Mesendoderm (in vitro differentiated cells): Measurements from ENCODE around the gene MT1A.

Source experiments
- DNase-seq: peaks from one replicate; pipeline ENCODE4 v3.0.0; 2013
- H2AK5ac ChIP-seq: 2 replicates; pipeline ENCODE4 v1.6.1; 2013; ENCODE audit warnings: low read length, inconsistent platforms
- H2BK120ac ChIP-seq: 2 replicates; pipeline ENCODE4 v1.6.1; 2013; ENCODE audit warnings: low read depth, mild to moderate bottlenecking, low read length, moderate library complexity, mixed read lengths
- H2BK15ac ChIP-seq: replicated peaks from 2 replicates; pipeline ENCODE4 v1.6.1; 2013; ENCODE audit warnings: low read depth, mild to moderate bottlenecking, moderate library complexity
- H2BK5ac ChIP-seq: 2 replicates; pipeline ENCODE4 v1.6.1; 2013; ENCODE audit warnings: low read length, inconsistent platforms
- H3K18ac ChIP-seq: 2 replicates; pipeline ENCODE4 v1.6.1; 2013; ENCODE audit warnings: mild to moderate bottlenecking, low read length, mixed read lengths
- H3K23ac ChIP-seq: one replicate; pipeline ENCODE4 v1.6.1; 2013; ENCODE audit warnings: low read length
- H3K27ac ChIP-seq: 2 replicates; pipeline ENCODE4 v1.5.1; 2013; ENCODE audit warnings: low read depth, mild to moderate bottlenecking, inconsistent platforms, low read length, moderate library complexity
- H3K27me3 ChIP-seq: 2 replicates; pipeline ENCODE4 v1.6.1; 2013; ENCODE audit warnings: low read length, control low read depth, mild to moderate bottlenecking, inconsistent platforms; ENCODE audit not compliant: insufficient read depth, poor library complexity
- H3K36me3 ChIP-seq: 2 replicates; pipeline ENCODE4 v1.6.1; 2013; ENCODE audit warnings: low read length, inconsistent platforms; ENCODE audit not compliant: control insufficient read depth, insufficient read depth
- H3K4ac ChIP-seq: one replicate; pipeline ENCODE4 v1.6.1; 2013; ENCODE audit warnings: low read depth, mild to moderate bottlenecking, low read length, moderate library complexity
- H3K4me1 ChIP-seq: 2 replicates; pipeline ENCODE4 v1.6.1; 2013; ENCODE audit warnings: low read depth, low read length, inconsistent platforms; ENCODE audit not compliant: control insufficient read depth
- H3K4me2 ChIP-seq: 2 replicates; pipeline ENCODE4 v1.6.1; 2013; ENCODE audit warnings: low read length
- H3K4me3 ChIP-seq: 2 replicates; pipeline ENCODE4 v1.5.1; 2013; ENCODE audit warnings: mild to moderate bottlenecking, low read length
- H3K56ac ChIP-seq: one replicate; pipeline ENCODE4 v1.6.1; 2013; ENCODE audit warnings: low read length
- H3K79me1 ChIP-seq: 2 replicates; pipeline ENCODE4 v1.6.1; 2013; ENCODE audit warnings: low read length, inconsistent platforms
- H3K79me2 ChIP-seq: 2 replicates; pipeline ENCODE4 v1.6.1; 2013; ENCODE audit warnings: mild to moderate bottlenecking, low read length; ENCODE audit not compliant: control insufficient read depth, insufficient read depth
- H3K9ac ChIP-seq: 2 replicates; pipeline ENCODE4 v1.6.1; 2013; ENCODE audit warnings: low read length, inconsistent platforms
- H4K5ac ChIP-seq: one replicate; pipeline ENCODE4 v1.6.1; 2013; ENCODE audit warnings: low read length
- H4K8ac ChIP-seq: one replicate; pipeline ENCODE4 v1.6.1; 2013; ENCODE audit warnings: low read depth, mild to moderate bottlenecking, control low read depth, low read length, moderate library complexity
- WGBS: extraction: QIAGEN DNeasy Blood & Tissue Kit; methylation state at CpG from one replicate; pipeline ENCODE4 v1.1.7; 2013; ENCODE audit warnings: low lambda C conversion rate, missing lambda C conversion rate; ENCODE audit not compliant: insufficient coverage; ENCODE audit errors: extremely low coverage; 5-methylcytosine and 5-hydroxymethylcytosine counted together

The MT1A gene

GRCh38 chr16:56608876-56609462 is 29.5 kb upstream of the MT1A start:
- no peak overlapping the region for H3K4ac ChIP-seq
- DNase-seq = peak; percentile 55

GRCh38 chr16:56609463-56609921 is 29.0 kb upstream of the MT1A start:
- no peak overlapping the region for H2AK5ac ChIP-seq
- no peak overlapping the region for H3K4ac ChIP-seq
- H3K9ac ChIP-seq = no peak overlapping the region
- no peak overlapping the region for H3K56ac ChIP-seq
- H3K36me3 ChIP-seq = no peaks in the 10 kb centered on the region
- no peak overlapping the region for H3K23ac ChIP-seq
- H3K27ac ChIP-seq = no peak overlapping the region
- no CpG with 5 or more reads among the region's 6 CpGs for WGBS
- peaks cover 6% of the 10 kb centered on the region for H3K27me3 ChIP-seq
- no peak overlapping the region for H2BK15ac ChIP-seq
- no peak overlapping the region for H2BK120ac ChIP-seq
- no peaks in the 10 kb centered on the region for H3K79me2 ChIP-seq
- H3K18ac ChIP-seq = no peak overlapping the region
- H3K4me3 ChIP-seq = no peak overlapping the region
- DNase-seq = no peak
- H3K4me2 ChIP-seq = no peak overlapping the region
- no peaks in the 10 kb centered on the region for H3K79me1 ChIP-seq
- H2BK5ac ChIP-seq = no peak overlapping the region
- peaks cover 9% of the 10 kb centered on the region for H3K4me1 ChIP-seq
- no peak overlapping the region for H4K5ac ChIP-seq
- H4K8ac ChIP-seq = no peak overlapping the region

More at GRCh38 chr16:56608876-56609462, 29.5 kb upstream of the MT1A start:
- H3K18ac ChIP-seq = peak overlapping the region; percentile 13
- no peaks in the 10 kb centered on the region for H3K79me1 ChIP-seq
- H3K4me3 ChIP-seq = no peak overlapping the region
- peaks cover 6% of the 10 kb centered on the region for H3K27me3 ChIP-seq
- H2BK15ac ChIP-seq = no peak overlapping the region
- H3K27ac ChIP-seq = no peak overlapping the region
- no peak overlapping the region for H2AK5ac ChIP-seq
- peaks cover 9% of the 10 kb centered on the region for H3K4me1 ChIP-seq
- no peaks in the 10 kb centered on the region for H3K79me2 ChIP-seq
- H3K56ac ChIP-seq = peak overlapping the region; percentile 58
- WGBS = no CpG with 5 or more reads among the region's 21 CpGs
- no peak overlapping the region for H4K5ac ChIP-seq
- H2BK5ac ChIP-seq = no peak overlapping the region
- H3K4me2 ChIP-seq = peak overlapping the region; percentile 52
- H2BK120ac ChIP-seq = no peak overlapping the region
- H3K9ac ChIP-seq = no peak overlapping the region
- H4K8ac ChIP-seq = no peak overlapping the region
- H3K36me3 ChIP-seq = no peaks in the 10 kb centered on the region
- H3K23ac ChIP-seq = no peak overlapping the region

DNA sequence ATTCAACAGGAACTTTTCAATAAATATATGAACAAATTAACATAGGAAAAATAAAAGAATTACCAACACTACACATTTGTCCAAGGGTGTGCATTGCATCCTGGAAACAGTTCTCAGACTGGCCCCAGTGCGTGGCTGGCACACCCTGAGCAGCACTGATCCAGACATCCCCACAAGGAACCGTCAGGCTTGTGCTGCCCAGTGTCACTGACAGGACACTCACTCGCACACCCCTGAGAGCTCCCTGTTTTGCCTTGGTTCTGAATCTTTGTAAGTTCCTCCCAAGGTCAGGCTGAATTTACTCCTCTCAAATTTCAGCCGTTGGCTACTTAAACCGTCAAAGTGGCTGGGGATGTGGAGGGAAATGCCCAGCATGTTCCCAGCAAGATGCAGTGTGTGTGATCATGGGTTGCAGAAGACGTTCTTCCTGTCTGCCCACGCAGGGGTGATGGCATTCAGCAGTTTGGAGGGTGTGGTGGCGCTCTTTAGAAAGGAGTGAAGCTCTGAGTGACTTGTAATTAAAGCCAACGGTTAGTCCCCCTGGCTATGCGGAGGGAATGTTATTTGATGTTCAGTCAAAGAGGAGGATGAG is 28.4 kb upstream of the MT1A start:
- no peak overlapping the region for H2BK5ac ChIP-seq
- no peaks in the 10 kb centered on the region for H3K79me2 ChIP-seq
- no peaks in the 10 kb centered on the region for H3K36me3 ChIP-seq
- H3K4me1 ChIP-seq = peaks cover 9% of the 10 kb centered on the region
- H3K9ac ChIP-seq = no peak overlapping the region
- H3K23ac ChIP-seq = no peak overlapping the region
- DNase-seq = peak; percentile 32
- no CpG with 5 or more reads among the region's 10 CpGs for WGBS
- no peak overlapping the region for H2BK15ac ChIP-seq
- H2BK120ac ChIP-seq = no peak overlapping the region
- H4K5ac ChIP-seq = no peak overlapping the region
- H3K18ac ChIP-seq = no peak overlapping the region
- no peak overlapping the region for H3K4me3 ChIP-seq
- no peak overlapping the region for H3K4me2 ChIP-seq
- peaks cover 6% of the 10 kb centered on the region for H3K27me3 ChIP-seq
- H3K79me1 ChIP-seq = no peaks in the 10 kb centered on the region
- no peak overlapping the region for H4K8ac ChIP-seq
- no peak overlapping the region for H3K56ac ChIP-seq
- H2AK5ac ChIP-seq = no peak overlapping the region
- H3K27ac ChIP-seq = no peak overlapping the region
- H3K4ac ChIP-seq = no peak overlapping the region

GRCh38 chr16:56610609-56611111 is 27.8 kb upstream of the MT1A start:
- Histone ChIP-seq H4K5ac (no peak overlapping the region), H2BK120ac (no peak overlapping the region), H3K18ac (no peak overlapping the region), H3K4me3 (no peak overlapping the region), H3K4me2 (no peak overlapping the region), H4K8ac (no peak overlapping the region), H3K9ac (no peak overlapping the region), H3K4ac (no peak overlapping the region), H3K56ac (no peak overlapping the region), H2AK5ac (no peak overlapping the region), H3K36me3 (no peaks in the 10 kb centered on the region), H3K79me1 (no peaks in the 10 kb centered on the region), H3K4me1 (peaks cover 9% of the 10 kb centered on the region), H2BK5ac (no peak overlapping the region), H3K23ac (no peak overlapping the region), H3K27ac (no peak overlapping the region), H3K79me2 (no peaks in the 10 kb centered on the region), H3K27me3 (peaks cover 6% of the 10 kb centered on the region), H2BK15ac (no peak overlapping the region)
- WGBS = no CpG with 5 or more reads among the region's 2 CpGs
- DNase-seq = no peak

GRCh38 chr16:56611281-56611833 is 27.1 kb upstream of the MT1A start:
- DNase-seq = no peak
- H3K56ac ChIP-seq = no peak overlapping the region
- H3K18ac ChIP-seq = no peak overlapping the region
- H2BK5ac ChIP-seq = no peak overlapping the region
- no peak overlapping the region for H3K27ac ChIP-seq
- no peak overlapping the region for H3K23ac ChIP-seq
- no CpG with 5 or more reads among the region's 2 CpGs for WGBS
- H3K79me2 ChIP-seq = no peaks in the 10 kb centered on the region
- no peak overlapping the region for H4K5ac ChIP-seq
- H3K4me1 ChIP-seq = peaks cover 9% of the 10 kb centered on the region
- no peaks in the 10 kb centered on the region for H3K36me3 ChIP-seq
- H3K4me3 ChIP-seq = no peak overlapping the region
- no peak overlapping the region for H2BK120ac ChIP-seq
- H3K79me1 ChIP-seq = no peaks in the 10 kb centered on the region
- no peak overlapping the region for H2BK15ac ChIP-seq
- H3K27me3 ChIP-seq = peaks cover 9% of the 10 kb centered on the region
- no peak overlapping the region for H3K4ac ChIP-seq
- H3K9ac ChIP-seq = no peak overlapping the region
- no peak overlapping the region for H2AK5ac ChIP-seq
- no peak overlapping the region for H4K8ac ChIP-seq
- H3K4me2 ChIP-seq = no peak overlapping the region
